SK-N-SH treated with all-trans-retinoic acid at 6 μM for 48 hours (cell line): ENCODE data around the gene TCL1A.

Experiments
- BACH2 ChIP-seq: fragments of 250-450 bp; sonication (Bioruptor Pico); IDR thresholded peaks from 2 replicates; pipeline ENCODE4 v1.9.0; 2021; ENCODE audit warnings: mild to moderate bottlenecking, borderline replicate concordance
- CREB5 ChIP-seq: fragments of 250-450 bp; sonication (Bioruptor Pico); IDR thresholded peaks from 2 replicates; pipeline ENCODE4 v1.5.1; 2020; ENCODE audit warnings: low read depth, mild to moderate bottlenecking, moderate library complexity
- CSDC2 ChIP-seq: fragments of 250-450 bp; sonication (Bioruptor Pico); IDR thresholded peaks from 2 replicates; pipeline ENCODE4 v1.5.0; 2020; ENCODE audit warnings: mild to moderate bottlenecking, moderate library complexity
- ESRRG ChIP-seq: fragments of 250-450 bp; sonication (Bioruptor Pico); IDR thresholded peaks from 2 replicates; pipeline ENCODE4 v1.6.1; 2021; ENCODE audit warnings: mild to moderate bottlenecking
- GLIS3 ChIP-seq: fragments of 250-450 bp; sonication (Bioruptor Pico); IDR thresholded peaks from 2 replicates; pipeline ENCODE4 v1.5.0; 2020; ENCODE audit warnings: mild to moderate bottlenecking, moderate library complexity
- PATZ1 ChIP-seq: fragments of 250-450 bp; sonication (Bioruptor Pico); IDR thresholded peaks from 2 replicates; pipeline ENCODE4 v1.8.0; 2020; ENCODE audit warnings: mild to moderate bottlenecking, moderate library complexity, borderline replicate concordance
- RARB ChIP-seq: fragments of 250-450 bp; sonication (Bioruptor Pico); IDR thresholded peaks from 2 replicates; pipeline ENCODE4 v1.8.0; 2021; ENCODE audit warnings: mild to moderate bottlenecking, moderate library complexity
- SNAI2 ChIP-seq: fragments of 250-450 bp; sonication (Bioruptor Pico); IDR thresholded peaks from 2 replicates; pipeline ENCODE4 v1.5.0; 2020; ENCODE audit warnings: mild to moderate bottlenecking, moderate library complexity
- ZFP30 ChIP-seq: fragments of 450-650 bp; formaldehyde crosslinking; IDR thresholded peaks from 2 replicates; pipeline ENCODE4 v1.5.0; 2022; ENCODE audit warnings: mild to moderate bottlenecking, moderate library complexity
- ZNF70 ChIP-seq: fragments of 450-650 bp; formaldehyde crosslinking; IDR thresholded peaks from 2 replicates; pipeline ENCODE4 v1.5.0; 2020; ENCODE audit warnings: mild to moderate bottlenecking, moderate library complexity
- ZNF8 ChIP-seq: fragments of 450-650 bp; formaldehyde crosslinking; IDR thresholded peaks from 2 replicates; pipeline ENCODE4 v1.5.0; 2020; ENCODE audit warnings: mild to moderate bottlenecking, moderate library complexity

GRCh38 chr14:95666450-95666849 lies 47.5 kb downstream of the TCL1A start:
- TF ChIP-seq ZFP30 (CRISPR knock-in tag) (no peak), PATZ1 (CRISPR knock-in tag) (no peak), BACH2 (CRISPR knock-in tag) (no peak), GLIS3 (CRISPR knock-in tag) (no peak), CSDC2 (CRISPR knock-in tag) (no peak), ZNF70 (CRISPR knock-in tag) (no peak), CREB5 (no peak), ZNF8 (CRISPR knock-in tag) (no peak), SNAI2 (CRISPR knock-in tag) (no peak), ESRRG (no peak), RARB (CRISPR knock-in tag) (no peak)
